ENCODE results near the gene MIB2. TPM values are rescaled to one million over a fixed set of nuclear protein-coding genes. Genes with fewer than 3 reads are reported as not detected.
"Not testable (repeated sequence)": the region's sequence is repeated elsewhere in the genome, so short reads cannot be mapped to it uniquely, and the experiment has no call there.

Gene MIB2
- total and polyA plus RNA-seq, 4 donors = 35.5 to 80.5 (median 50.8) TPM

- Histone ChIP-seq H3K36me3 (ENCODE audit: control insufficient read depth in 4 of 4, insufficient read depth in 4 of 4, low read length in 4 of 4) (peaks cover 6 to 16% (median 9%) of the 10 kb centered on the region in 4 donors), H3K9ac (ENCODE audit: insufficient read depth in 1 of 2, low read length in 2 of 2) (peak within 1 kb of the TSS in 1 of 2 donors; percentile 72), H3K27ac (ENCODE audit: low read depth in 1 of 2, low read length in 1 of 2) (peak within 1 kb of the TSS; percentile 88 to 100), H3K4me3 (peak within 1 kb of the TSS; percentile 76)
- 0% methylated on average over 58 to 71 of the region's 96 CpGs for WGBS, 2 donors
- H3K4me1 ChIP-seq (ENCODE audit: control insufficient read depth in 5 of 5, insufficient read depth in 5 of 5, low read length in 5 of 5); H3K27me3 ChIP-seq (ENCODE audit: control insufficient read depth in 3 of 3, insufficient read depth in 3 of 3, low read length in 2 of 3); H3K9me3 ChIP-seq (ENCODE audit: control insufficient read depth in 4 of 4, insufficient read depth in 3 of 4, low read length in 3 of 4): not testable (repeated sequence)
- peak; percentile 84 for ATAC-seq (ENCODE audit: insufficient read depth, low FRiP score)
- DNase-seq = peak; percentile 97 to 98 (median 97)
Observed at GRCh38 chr1:1658583-1659549, 43.6 kb downstream of the MIB2 start, which contains the start of gene CDK11B. TSS of gene CDK11B (minus strand) at chr1:1659004. CDS start at chr1:1657485, 1,519 bp downstream.

DNA sequence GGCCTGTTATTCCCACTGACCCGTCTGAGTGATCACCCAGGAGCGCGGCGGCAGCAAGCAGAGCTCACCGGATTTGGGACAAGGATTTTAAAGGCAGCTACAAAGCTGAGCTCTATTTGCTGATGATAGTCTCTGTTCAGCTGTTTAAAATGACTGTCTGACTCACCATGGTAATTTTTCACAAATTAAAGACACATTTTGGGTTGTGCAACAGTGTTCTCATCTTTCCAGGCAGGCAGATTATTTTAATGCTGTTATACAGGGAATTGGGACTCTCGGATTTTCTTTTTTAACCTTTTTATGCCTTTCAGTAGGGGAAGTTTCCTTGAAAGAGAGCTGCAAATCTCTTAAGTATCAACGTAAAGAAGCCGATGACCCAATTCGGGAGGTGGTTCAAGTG lies 47.1 kb downstream of the MIB2 start:
- not testable (repeated sequence) for H3K4me3 ChIP-seq; DNase-seq; H3K4me1 ChIP-seq (ENCODE audit: control insufficient read depth in 5 of 5, insufficient read depth in 5 of 5, low read length in 5 of 5); H3K27me3 ChIP-seq (ENCODE audit: control insufficient read depth in 3 of 3, insufficient read depth in 3 of 3, low read length in 2 of 3); ATAC-seq (ENCODE audit: insufficient read depth, low FRiP score); H3K9ac ChIP-seq (ENCODE audit: insufficient read depth in 1 of 2, low read length in 2 of 2); H3K9me3 ChIP-seq (ENCODE audit: control insufficient read depth in 4 of 4, insufficient read depth in 3 of 4, low read length in 3 of 4)
- Histone ChIP-seq H3K36me3 (ENCODE audit: control insufficient read depth in 4 of 4, insufficient read depth in 4 of 4, low read length in 4 of 4) (peaks cover 3 to 19% (median 8%) of the 10 kb centered on the region in 4 donors), H3K27ac (ENCODE audit: low read depth in 1 of 2, low read length in 1 of 2) (peak overlapping the region in 1 of 2 donors; percentile 39)
- 59 to 79% methylated on average over 5 to 9 of the region's 9 CpGs for WGBS, 2 donors

DNA sequence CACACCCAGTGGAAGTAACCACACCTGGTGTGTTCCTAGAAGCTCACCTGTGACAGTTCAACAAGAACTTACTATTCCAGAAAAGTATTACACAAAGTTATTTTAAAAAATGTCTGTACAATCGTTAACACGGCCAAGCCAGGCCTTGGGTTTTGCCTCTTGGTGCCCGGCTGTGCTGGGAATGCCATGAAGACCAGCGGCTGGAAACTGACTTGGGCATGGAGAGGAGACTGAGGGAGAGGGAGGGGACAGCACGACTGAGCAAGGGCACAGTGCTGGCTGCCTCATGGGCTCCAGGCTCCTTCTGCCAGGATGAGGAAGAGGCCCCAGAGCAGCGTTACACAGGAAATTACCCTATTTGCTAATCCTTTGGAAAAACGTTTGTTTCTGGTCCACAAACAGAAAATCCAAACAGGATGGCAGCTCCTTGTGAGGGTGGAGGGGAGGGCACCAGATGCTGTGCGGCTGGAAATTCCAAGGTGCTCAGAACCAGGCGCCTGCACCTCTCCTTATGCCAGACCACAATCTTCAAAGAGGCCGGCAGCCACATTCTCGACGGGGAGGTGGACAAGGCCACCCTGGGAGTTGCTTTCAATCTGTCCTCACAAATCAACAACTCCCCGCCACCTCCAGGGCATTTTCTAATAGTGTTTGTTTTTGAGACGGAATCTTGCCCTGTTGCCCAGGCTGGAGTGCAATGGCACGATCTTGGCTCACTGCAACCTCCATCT lies 47.7 kb downstream of the MIB2 start:
- not testable (repeated sequence) for ATAC-seq (ENCODE audit: insufficient read depth, low FRiP score); H3K9ac ChIP-seq (ENCODE audit: insufficient read depth in 1 of 2, low read length in 2 of 2); H3K9me3 ChIP-seq (ENCODE audit: control insufficient read depth in 4 of 4, insufficient read depth in 3 of 4, low read length in 3 of 4); H3K4me1 ChIP-seq (ENCODE audit: control insufficient read depth in 5 of 5, insufficient read depth in 5 of 5, low read length in 5 of 5); H3K4me3 ChIP-seq; DNase-seq; H3K27me3 ChIP-seq (ENCODE audit: control insufficient read depth in 3 of 3, insufficient read depth in 3 of 3, low read length in 2 of 3)
- Histone ChIP-seq H3K27ac (ENCODE audit: low read depth in 1 of 2, low read length in 1 of 2) (peak overlapping the region in 1 of 2 donors; percentile 39), H3K36me3 (ENCODE audit: control insufficient read depth in 4 of 4, insufficient read depth in 4 of 4, low read length in 4 of 4) (peaks cover 3 to 19% (median 8%) of the 10 kb centered on the region in 4 donors)
- WGBS, 2 donors = 51 to 59% methylated on average over 15 of the region's 15 CpGs

DNA sequence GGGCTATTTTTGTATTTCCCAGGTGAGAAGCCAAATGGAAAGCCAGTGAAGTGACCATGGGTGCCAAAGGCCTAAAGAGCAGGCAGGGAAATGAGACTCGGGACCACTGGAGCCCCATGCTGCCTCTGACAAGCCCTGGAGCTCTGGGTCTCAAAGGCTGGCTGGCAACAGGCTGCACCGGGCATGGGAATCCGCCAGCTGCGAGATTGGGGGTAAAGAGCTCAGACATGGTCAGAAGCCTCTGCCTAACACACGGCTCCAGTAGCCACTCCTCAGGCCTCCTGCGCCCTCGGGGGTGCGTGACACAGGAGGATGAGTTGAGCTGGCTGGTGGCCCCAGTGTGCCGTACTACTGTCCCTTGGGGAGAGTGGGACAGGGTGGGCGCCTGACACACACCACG lies 49.0 kb downstream of the MIB2 start:
- 33 to 85% methylated on average over 1 to 7 of the region's 11 CpGs for WGBS, 2 donors
- not testable (repeated sequence) for H3K4me3 ChIP-seq; ATAC-seq (ENCODE audit: insufficient read depth, low FRiP score); H3K4me1 ChIP-seq (ENCODE audit: control insufficient read depth in 5 of 5, insufficient read depth in 5 of 5, low read length in 5 of 5); H3K27me3 ChIP-seq (ENCODE audit: control insufficient read depth in 3 of 3, insufficient read depth in 3 of 3, low read length in 2 of 3); DNase-seq; H3K9ac ChIP-seq (ENCODE audit: insufficient read depth in 1 of 2, low read length in 2 of 2); H3K27ac ChIP-seq (ENCODE audit: low read depth in 1 of 2, low read length in 1 of 2); H3K9me3 ChIP-seq (ENCODE audit: control insufficient read depth in 4 of 4, insufficient read depth in 3 of 4, low read length in 3 of 4)
- H3K36me3 ChIP-seq (ENCODE audit: control insufficient read depth in 4 of 4, insufficient read depth in 4 of 4, low read length in 4 of 4) = peaks cover 3 to 20% (median 8%) of the 10 kb centered on the region in 4 donors

DNA sequence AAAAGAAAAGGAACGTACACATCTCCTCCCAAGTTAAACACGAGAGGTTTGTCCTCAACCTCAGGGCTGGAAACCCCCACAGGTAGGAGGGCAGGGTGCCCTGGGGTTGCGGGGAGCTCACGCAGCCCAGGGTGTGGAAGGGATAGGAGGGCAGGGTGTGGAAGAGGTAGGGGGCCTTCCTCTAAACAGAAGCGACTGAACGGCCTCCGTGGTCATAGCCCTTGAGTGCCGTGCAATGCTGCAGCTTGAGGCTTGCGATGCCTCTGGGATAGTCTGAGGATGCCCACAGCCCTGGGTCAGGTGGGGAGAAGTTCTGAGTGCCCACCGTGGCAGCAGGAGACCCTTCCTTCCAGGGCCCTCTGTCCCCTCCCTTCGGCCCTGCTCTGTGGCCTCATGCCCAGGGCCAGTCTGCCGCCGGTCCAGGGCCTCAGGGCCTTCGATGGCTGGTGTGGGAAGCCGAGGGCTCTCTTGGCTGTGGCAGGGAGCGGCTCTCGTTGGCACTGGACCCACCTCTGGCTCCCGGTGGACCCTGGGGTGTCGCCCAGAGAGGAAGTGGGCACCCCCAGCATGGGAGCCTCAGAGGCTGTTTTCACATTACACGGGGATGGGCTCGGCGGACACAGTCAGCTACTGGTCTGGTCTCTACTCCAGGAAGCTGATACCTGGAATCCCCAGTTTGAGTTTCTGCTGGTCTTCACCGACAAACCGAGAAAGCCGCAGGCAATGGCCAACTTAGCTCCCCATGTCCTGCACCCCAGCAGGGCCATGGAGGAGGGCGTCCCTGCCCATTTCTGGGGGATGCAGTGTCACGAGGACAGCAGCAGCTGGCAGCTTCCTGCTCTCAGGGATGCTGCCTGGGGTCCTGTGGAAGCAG lies 49.9 kb downstream of the MIB2 start:
- Histone ChIP-seq H3K36me3 (ENCODE audit: control insufficient read depth in 4 of 4, insufficient read depth in 4 of 4, low read length in 4 of 4) (peaks cover 3 to 25% (median 10%) of the 10 kb centered on the region in 4 donors), H3K27ac (ENCODE audit: low read depth in 1 of 2, low read length in 1 of 2) (no peak overlapping the region), H3K9me3 (ENCODE audit: control insufficient read depth in 4 of 4, insufficient read depth in 3 of 4, low read length in 3 of 4) (no peaks in the 10 kb centered on the region), H3K27me3 (ENCODE audit: control insufficient read depth in 3 of 3, insufficient read depth in 3 of 3, low read length in 2 of 3) (no peaks in the 10 kb centered on the region), H3K4me1 (ENCODE audit: control insufficient read depth in 5 of 5, insufficient read depth in 5 of 5, low read length in 5 of 5) (no peaks in the 10 kb centered on the region), H3K9ac (ENCODE audit: insufficient read depth in 1 of 2, low read length in 2 of 2) (no peak overlapping the region), H3K4me3 (no peak overlapping the region)
- DNase-seq (no peak), ATAC-seq (ENCODE audit: insufficient read depth, low FRiP score) (no peak)
- WGBS, 2 donors = 92 to 94% methylated on average over 26 to 27 of the region's 27 CpGs
- no peak for TF ChIP-seq CTCF (IDR thresholded peaks at IDR 0.05; ENCODE audit: control extremely low read depth, extremely low read depth)
